ENCODE data around the gene XPO4. TPM values are rescaled to one million over a fixed set of nuclear protein-coding genes. Genes with fewer than 3 reads are reported as not detected.
A peak's percentile ranks its signal among the peaks of the same experiment; 100 is the strongest.

XPO4 gene
- total and polyA plus RNA-seq, 2 donors (not counting 3 experiments of a cell fraction or from before 2014, with no cell fraction given), result 6.0 to 22.5 TPM

DNA sequence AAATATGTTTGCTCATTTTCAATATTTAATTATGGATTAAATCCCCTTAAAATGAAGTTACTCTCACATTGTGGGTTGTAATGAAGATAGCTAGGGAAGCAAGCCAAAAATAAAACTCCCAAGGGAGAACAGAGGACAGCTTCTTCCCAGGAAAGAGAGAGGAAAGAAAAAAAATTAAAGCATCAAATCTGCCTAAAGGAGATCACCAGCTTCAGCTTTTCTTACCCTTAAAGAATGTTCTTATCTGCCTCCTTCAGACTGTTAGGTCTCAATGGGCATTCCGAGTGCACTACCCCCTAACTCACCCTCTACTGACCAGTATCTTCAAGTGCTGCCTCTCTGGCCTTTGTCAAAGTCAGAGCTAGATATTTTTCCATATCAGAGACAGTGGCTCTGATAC, 55.2 kb downstream of the XPO4 start:
- ChIA-PET CTCF (interaction anchor here (0.8 to 5.4 kb wide), 7 partner anchors 9 to 355 kb away, joined by 3 to 29 read pairs (median 10); no protein-coding TSS in a partner anchor), POLR2A (no interaction called here)
- Histone ChIP-seq H3K36me3 (ENCODE audit: control insufficient read depth in 2 of 2, extremely low read depth in 1 of 2, insufficient read depth in 2 of 2, low read length in 2 of 2) (peaks cover 0 to 2% of the 10 kb centered on the region in 2 experiments), H3K4me3 (replicated peaks in 1 of 3; ENCODE audit: insufficient read depth in 1 of 3, low read depth in 1 of 3, low read length in 3 of 3) (no peak overlapping the region), H3K9me1 (replicated peaks; ENCODE audit: control insufficient read depth, extremely low read depth, insufficient read depth, low read length) (no peaks in the 10 kb centered on the region), H3K79me2 (ENCODE audit: control insufficient read depth, insufficient read depth, low read length) (peaks cover 11% of the 10 kb centered on the region), H3K4me1 (ENCODE audit: control insufficient read depth, extremely low read depth, insufficient read depth, low read length) (peaks cover 5% of the 10 kb centered on the region), H2AFZ (ENCODE audit: low read depth, low read length) (no peak overlapping the region), H3K27ac (ENCODE audit: insufficient read depth, low read depth, low read length) (no peak overlapping the region), H3K27me3 (ENCODE audit: control insufficient read depth in 2 of 2, insufficient read depth in 2 of 2, low read length in 2 of 2) (no peaks in the 10 kb centered on the region), H4K20me1 (replicated peaks; ENCODE audit: control insufficient read depth, extremely low read depth, insufficient read depth, low read length) (no peaks in the 10 kb centered on the region), H3K9ac (replicated peaks; ENCODE audit: extremely low read depth, insufficient read depth, low read length) (no peak overlapping the region), H3K9me3 (replicated peaks; ENCODE audit: control insufficient read depth, insufficient read depth, low read length) (no peaks in the 10 kb centered on the region), H3K4me2 (ENCODE audit: insufficient read depth, low read length) (no peak overlapping the region)
- DNase-seq (ENCODE audit: low read depth, low spot score) (no peak), FAIRE-seq (no peak)
- TF ChIP-seq POLR2AphosphoS5 (IDR thresholded peaks at IDR 0.05; ENCODE audit: insufficient read depth, low read depth, low read length), result no peak
- TF ChIP-seq EZH2 (IDR thresholded peaks at IDR 0.05; ENCODE audit: borderline replicate concordance, low read depth, low read length, severe bottlenecking), result no peak
- no peak for TF ChIP-seq GATA2 (IDR thresholded peaks at IDR 0.05; ENCODE audit: insufficient read depth, insufficient read length, low read depth, low read length)
- no peak for TF ChIP-seq MAX (IDR thresholded peaks at IDR 0.05; ENCODE audit: insufficient read depth, insufficient read length)
- TF ChIP-seq MYC (IDR thresholded peaks at IDR 0.05; ENCODE audit: low read depth, low read length), result no peak
- TF ChIP-seq POLR2A (IDR thresholded peaks at IDR 0.05; ENCODE audit: low read depth, low read length), result no peak
- intact Hi-C loops (cut with micrococcal nuclease) (no loop called here), dilution Hi-C loops (cut with MboI; ENCODE audit: extremely low pct_ligation_motif_present, low sequenced_read_pairs) (no loop called here)
- no TSS peak for BruUV-seq (replicated peaks)

GRCh38 chr13:20843166-20843565, 59.4 kb downstream of the XPO4 start:
- Histone ChIP-seq H3K4me2 (ENCODE audit: insufficient read depth, low read length) (peak overlapping the region; percentile 6), H4K20me1 (replicated peaks; ENCODE audit: control insufficient read depth, extremely low read depth, insufficient read depth, low read length) (no peaks in the 10 kb centered on the region), H3K9me3 (replicated peaks; ENCODE audit: control insufficient read depth, insufficient read depth, low read length) (no peaks in the 10 kb centered on the region), H3K9me1 (replicated peaks; ENCODE audit: control insufficient read depth, extremely low read depth, insufficient read depth, low read length) (no peaks in the 10 kb centered on the region), H3K27ac (ENCODE audit: insufficient read depth, low read depth, low read length) (no peak overlapping the region), H3K27me3 (ENCODE audit: control insufficient read depth in 2 of 2, insufficient read depth in 2 of 2, low read length in 2 of 2) (no peaks in the 10 kb centered on the region), H3K4me3 (replicated peaks in 1 of 3; ENCODE audit: insufficient read depth in 1 of 3, low read depth in 1 of 3, low read length in 3 of 3) (no peak overlapping the region), H3K36me3 (ENCODE audit: control insufficient read depth in 2 of 2, extremely low read depth in 1 of 2, insufficient read depth in 2 of 2, low read length in 2 of 2) (peaks cover 0 to 4% of the 10 kb centered on the region in 2 experiments), H3K9ac (replicated peaks; ENCODE audit: extremely low read depth, insufficient read depth, low read length) (no peak overlapping the region), H3K4me1 (ENCODE audit: control insufficient read depth, extremely low read depth, insufficient read depth, low read length) (peaks cover 5% of the 10 kb centered on the region), H2AFZ (ENCODE audit: low read depth, low read length) (no peak overlapping the region), H3K79me2 (ENCODE audit: control insufficient read depth, insufficient read depth, low read length) (peaks cover 11% of the 10 kb centered on the region)
- no peak for TF ChIP-seq FOS (IDR thresholded peaks at IDR 0.05; ENCODE audit: borderline replicate concordance, insufficient read depth, low read length)
- TF ChIP-seq EZH2 (IDR thresholded peaks at IDR 0.05; ENCODE audit: borderline replicate concordance, low read depth, low read length, severe bottlenecking), result no peak
- TF ChIP-seq MYC (IDR thresholded peaks at IDR 0.05; ENCODE audit: low read depth, low read length), result no peak
- no peak for TF ChIP-seq JUN (IDR thresholded peaks at IDR 0.05; ENCODE audit: borderline replicate concordance, insufficient read depth, insufficient read length, low read depth)
- TF ChIP-seq CTCF (IDR thresholded peaks at IDR 0.05; ENCODE audit: extremely low read depth in 1 of 2, insufficient read depth in 1 of 2, low read depth in 1 of 2, low read length in 2 of 2), result no peak
- no peak for TF ChIP-seq POLR2A (IDR thresholded peaks at IDR 0.05; ENCODE audit: low read depth, low read length)
- no peak for TF ChIP-seq GATA2 (IDR thresholded peaks at IDR 0.05; ENCODE audit: insufficient read depth, insufficient read length, low read depth, low read length)
- TF ChIP-seq MAX (IDR thresholded peaks at IDR 0.05; ENCODE audit: insufficient read depth, insufficient read length), result no peak
- TF ChIP-seq POLR2AphosphoS5 (IDR thresholded peaks at IDR 0.05; ENCODE audit: insufficient read depth, low read depth, low read length), result no peak
- FAIRE-seq (peak; percentile 75), DNase-seq (ENCODE audit: low read depth, low spot score) (peak; percentile 88)
- BruUV-seq (replicated peaks), result no TSS peak
- dilution Hi-C loops (cut with MboI; ENCODE audit: extremely low pct_ligation_motif_present, low sequenced_read_pairs) (no loop called here), intact Hi-C loops (cut with micrococcal nuclease) (no loop called here)
- CTCF ChIA-PET, result interaction anchor here (3.6 kb wide), 1 partner anchor 82 kb away, joined by 15 read pairs; no protein-coding TSS in a partner anchor
- POLR2A ChIA-PET, result no interaction called here

Data from endothelial cell of umbilical vein (primary cell).